ENCODE results near the gene CADM3. TPM values are rescaled to one million over a fixed set of nuclear protein-coding genes. Genes with fewer than 3 reads are reported as not detected.

Gene CADM3
- 0.20 and 1.1 TPM in 2 replicates for total RNA-seq

GRCh38 chr1:159171254-159171687 lies at the start of gene CADM3:
Gene CADM3 (plus strand): TSS chr1:159171615. CDS start chr1:159171766, 151 bp downstream.

GRCh38 chr1:159204161-159205141 lies 33.0 kb downstream of the CADM3 start, which contains the start of gene ACKR1:
Gene ACKR1 (plus strand): TSS chr1:159204875. CDS start chr1:159204960, 85 bp downstream.

Small RNAs within 50 kb of the gene (small RNA-seq; reads per million reads assigned to genes)
- gene RNA5SP60, result not detected

Other genes with a start within 250 kb of the CADM3 start
- 0.20 and 2.6 TPM in 2 replicates for gene PYHIN1, start 240.1 kb upstream of the CADM3 start, total RNA-seq
- 115 and 149 TPM in 2 replicates for gene IFI16, start 161.7 kb upstream of the CADM3 start, total RNA-seq
- 1.8 and 2.7 TPM in 2 replicates for gene AIM2, start 94.8 kb upstream of the CADM3 start, total RNA-seq
- not detected in 2 replicates for gene ACKR1, start 33.3 kb downstream of the CADM3 start, total RNA-seq
- not detected in 2 replicates for gene FCER1A, start 130.7 kb downstream of the CADM3 start, total RNA-seq